ENCODE measurements around the gene MOSPD2. TPM values are rescaled to one million over a fixed set of nuclear protein-coding genes. Genes with fewer than 3 reads are reported as not detected.

The MOSPD2 gene
- total RNA-seq, 2 donors from 2014 or later = 6.3 to 12.5 TPM

DNA sequence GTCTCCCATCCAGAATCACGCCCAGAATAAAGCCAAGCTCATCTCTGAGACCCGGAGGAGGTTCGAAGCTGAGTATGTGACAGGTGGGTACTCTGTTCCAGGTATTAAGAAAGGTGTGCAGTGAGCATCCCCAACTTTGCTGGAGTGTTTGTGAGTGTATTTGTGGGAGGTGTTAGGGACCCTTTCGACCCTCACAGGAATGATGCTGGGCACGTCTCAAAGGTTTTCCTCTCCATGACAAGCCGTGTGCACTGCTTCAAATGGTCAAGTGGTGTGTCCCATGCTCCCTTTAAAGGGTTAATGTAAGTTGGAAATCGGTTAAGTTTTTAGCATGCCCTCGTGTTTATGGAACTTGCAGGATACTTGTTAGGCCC is 442 bp downstream of the MOSPD2 start:
- intact Hi-C loops (cut with DNase I) = no loop called here
- peak overlapping the region in 1 of 2 donors; percentile 65 for H3K4me3 ChIP-seq
- ATAC-seq (no peak), DNase-seq (no peak)
- peak overlapping the region; percentile 47 to 85 (median 71) for H3K27ac ChIP-seq
- no peaks in the 10 kb centered on the region for H3K9me3 ChIP-seq
- no peaks in the 10 kb centered on the region for H3K27me3 ChIP-seq
- WGBS, 2 donors = 0% methylated on average over 7 of the region's 8 CpGs
- TF ChIP-seq, protein P1, sequence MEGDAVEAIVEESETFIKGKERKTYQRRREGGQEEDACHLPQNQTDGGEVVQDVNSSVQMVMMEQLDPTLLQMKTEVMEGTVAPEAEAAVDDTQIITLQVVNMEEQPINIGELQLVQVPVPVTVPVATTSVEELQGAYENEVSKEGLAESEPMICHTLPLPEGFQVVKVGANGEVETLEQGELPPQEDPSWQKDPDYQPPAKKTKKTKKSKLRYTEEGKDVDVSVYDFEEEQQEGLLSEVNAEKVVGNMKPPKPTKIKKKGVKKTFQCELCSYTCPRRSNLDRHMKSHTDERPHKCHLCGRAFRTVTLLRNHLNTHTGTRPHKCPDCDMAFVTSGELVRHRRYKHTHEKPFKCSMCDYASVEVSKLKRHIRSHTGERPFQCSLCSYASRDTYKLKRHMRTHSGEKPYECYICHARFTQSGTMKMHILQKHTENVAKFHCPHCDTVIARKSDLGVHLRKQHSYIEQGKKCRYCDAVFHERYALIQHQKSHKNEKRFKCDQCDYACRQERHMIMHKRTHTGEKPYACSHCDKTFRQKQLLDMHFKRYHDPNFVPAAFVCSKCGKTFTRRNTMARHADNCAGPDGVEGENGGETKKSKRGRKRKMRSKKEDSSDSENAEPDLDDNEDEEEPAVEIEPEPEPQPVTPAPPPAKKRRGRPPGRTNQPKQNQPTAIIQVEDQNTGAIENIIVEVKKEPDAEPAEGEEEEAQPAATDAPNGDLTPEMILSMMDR (IDR thresholded peaks at IDR 0.05) = no peak
- TF ChIP-seq POLR2A (IDR thresholded peaks at IDR 0.05) = no peak
- no peaks in the 10 kb centered on the region for H3K36me3 ChIP-seq (replicated peaks in 1 of 2; ENCODE audit: insufficient read depth in 1 of 2, low read depth in 2 of 2)
- no peaks in the 10 kb centered on the region for H3K4me1 ChIP-seq

DNA sequence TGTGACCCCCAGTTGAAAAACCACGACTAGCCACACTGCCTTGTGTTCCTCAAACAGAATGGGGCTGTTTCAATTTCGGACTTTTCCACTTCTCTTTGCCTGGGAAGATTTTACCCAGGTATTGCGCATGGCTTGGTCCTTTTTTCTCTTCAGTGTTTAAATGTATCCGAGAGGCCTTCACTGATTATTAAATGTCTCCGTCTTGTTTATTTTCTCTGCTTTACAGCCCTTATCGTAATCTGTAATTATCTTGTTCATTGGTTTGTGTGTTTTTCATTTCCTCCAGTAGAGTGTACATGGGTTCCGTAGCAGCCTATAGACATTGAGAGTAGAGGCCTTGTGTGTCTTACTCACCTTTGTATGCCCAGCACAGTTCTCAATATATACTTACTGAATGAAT is 2.4 kb downstream of the MOSPD2 start:
- Histone ChIP-seq H3K27me3 (no peaks in the 10 kb centered on the region), H3K4me1 (no peaks in the 10 kb centered on the region), H3K27ac (no peak overlapping the region), H3K9me3 (no peaks in the 10 kb centered on the region), H3K36me3 (replicated peaks in 1 of 2; ENCODE audit: insufficient read depth in 1 of 2, low read depth in 2 of 2) (no peaks in the 10 kb centered on the region), H3K4me3 (no peak overlapping the region)
- intact Hi-C loops (cut with DNase I) = no loop called here
- DNase-seq (no peak), ATAC-seq (no peak)
- TF ChIP-seq, protein P1 (IDR thresholded peaks at IDR 0.05) = no peak
- no peak for TF ChIP-seq POLR2A (IDR thresholded peaks at IDR 0.05)
- WGBS, 2 donors = 67 to 76% methylated on average over 7 of the region's 7 CpGs

DNA sequence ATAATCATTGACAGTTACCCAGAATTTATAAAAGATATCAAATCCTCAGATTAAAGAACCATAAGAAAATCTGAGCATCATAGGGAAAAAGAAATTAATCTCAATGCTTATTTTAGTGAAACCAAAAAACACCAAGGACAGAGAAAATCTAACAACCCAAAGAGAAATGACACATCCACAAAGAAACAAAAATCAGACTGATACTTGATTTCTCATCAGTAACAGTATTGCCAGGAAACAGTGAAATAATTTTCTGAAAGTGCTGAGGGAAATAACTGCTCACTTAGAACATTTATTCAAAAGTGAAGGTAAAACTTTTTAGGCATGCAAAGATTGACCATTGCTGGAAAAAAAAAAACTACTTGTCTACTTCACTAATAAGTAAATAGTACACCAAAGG is 10.6 kb downstream of the MOSPD2 start:
- Histone ChIP-seq H3K9me3 (no peaks in the 10 kb centered on the region), H3K36me3 (replicated peaks in 1 of 2; ENCODE audit: insufficient read depth in 1 of 2, low read depth in 2 of 2) (no peaks in the 10 kb centered on the region), H3K4me1 (no peaks in the 10 kb centered on the region), H3K27ac (no peak overlapping the region), H3K4me3 (no peak overlapping the region), H3K27me3 (no peaks in the 10 kb centered on the region)
- no peak for DNase-seq
- intact Hi-C loops (cut with DNase I) = no loop called here
- ATAC-seq = no peak
- TF ChIP-seq POLR2A (IDR thresholded peaks at IDR 0.05) = no peak
- TF ChIP-seq, protein P1 (IDR thresholded peaks at IDR 0.05) = no peak

DNA sequence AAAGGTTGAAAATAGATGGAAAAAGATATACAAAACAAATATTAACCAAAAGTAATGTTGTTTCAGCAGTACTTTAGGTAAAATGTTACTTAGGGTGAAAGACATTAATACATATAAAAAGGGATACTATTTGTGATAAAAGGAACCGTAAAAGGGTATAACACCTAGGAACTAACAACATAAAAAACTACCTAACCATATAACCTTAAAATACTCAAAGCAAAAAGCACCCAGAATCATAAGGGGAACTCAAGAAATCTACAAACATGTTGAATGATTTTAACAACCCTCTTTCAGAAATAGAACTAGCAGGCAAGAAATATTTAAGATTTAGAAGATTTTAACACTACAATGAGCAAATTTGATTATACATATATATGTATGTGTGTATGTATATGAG is 11.5 kb downstream of the MOSPD2 start:
- H3K4me1 ChIP-seq = no peaks in the 10 kb centered on the region
- H3K4me3 ChIP-seq = no peak overlapping the region
- no peak for DNase-seq
- no peak for ATAC-seq
- TF ChIP-seq, protein P1 (IDR thresholded peaks at IDR 0.05) = no peak
- no peak for TF ChIP-seq POLR2A (IDR thresholded peaks at IDR 0.05)
- H3K36me3 ChIP-seq (replicated peaks in 1 of 2; ENCODE audit: insufficient read depth in 1 of 2, low read depth in 2 of 2) = no peaks in the 10 kb centered on the region
- H3K27ac ChIP-seq = no peak overlapping the region
- no peaks in the 10 kb centered on the region for H3K9me3 ChIP-seq
- no peaks in the 10 kb centered on the region for H3K27me3 ChIP-seq
- 100% methylated on average over 1 of the region's 1 CpG for WGBS, 2 donors
- intact Hi-C loops (cut with DNase I) = no loop called here

DNA sequence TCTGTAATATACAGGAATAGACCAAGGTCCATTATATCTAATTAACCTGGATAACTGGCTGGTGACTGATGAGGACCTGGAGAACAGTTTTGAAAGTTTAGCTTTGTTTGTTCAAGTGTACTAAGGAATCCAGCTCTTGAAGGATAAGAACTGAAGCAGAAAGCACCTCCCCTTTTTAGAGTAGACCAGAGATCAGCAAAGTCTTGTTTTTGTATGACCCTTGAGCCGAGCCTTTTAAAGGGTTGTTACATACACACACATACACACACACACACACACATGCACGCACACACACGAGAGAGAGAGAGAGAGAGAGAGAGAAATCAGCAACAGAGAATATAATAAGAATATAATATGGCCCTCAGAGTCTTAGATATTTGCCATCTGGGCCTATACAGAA is 13.0 kb downstream of the MOSPD2 start:
- intact Hi-C loops (cut with DNase I) = no loop called here
- TF ChIP-seq POLR2A (IDR thresholded peaks at IDR 0.05) = no peak
- TF ChIP-seq, protein P1 (IDR thresholded peaks at IDR 0.05) = no peak
- no peak for ATAC-seq

More for the DNA sequence above, 13.0 kb downstream of the MOSPD2 start:
- WGBS, 2 donors = 92 to 93% methylated on average over 2 to 3 of the region's 3 CpGs
- Histone ChIP-seq H3K36me3 (replicated peaks in 1 of 2; ENCODE audit: insufficient read depth in 1 of 2, low read depth in 2 of 2) (no peaks in the 10 kb centered on the region), H3K9me3 (no peaks in the 10 kb centered on the region), H3K27me3 (no peaks in the 10 kb centered on the region), H3K4me3 (no peak overlapping the region), H3K27ac (no peak overlapping the region), H3K4me1 (no peaks in the 10 kb centered on the region)
- DNase-seq = no peak

Data from body of pancreas (tissue), 4 donors.